ENCODE results near the gene CCDC14.
A peak's percentile ranks its signal among the peaks of the same experiment; 100 is the strongest.
"Not testable (repeated sequence)": the region's sequence is repeated elsewhere in the genome, so short reads cannot be mapped to it uniquely, and the experiment has no call there.

Gene CCDC14

GRCh38 chr3:123893012-123893411 lies 68.0 kb downstream of the CCDC14 start:
- DNase-seq (ENCODE audit: low spot score), result no peak

DNA sequence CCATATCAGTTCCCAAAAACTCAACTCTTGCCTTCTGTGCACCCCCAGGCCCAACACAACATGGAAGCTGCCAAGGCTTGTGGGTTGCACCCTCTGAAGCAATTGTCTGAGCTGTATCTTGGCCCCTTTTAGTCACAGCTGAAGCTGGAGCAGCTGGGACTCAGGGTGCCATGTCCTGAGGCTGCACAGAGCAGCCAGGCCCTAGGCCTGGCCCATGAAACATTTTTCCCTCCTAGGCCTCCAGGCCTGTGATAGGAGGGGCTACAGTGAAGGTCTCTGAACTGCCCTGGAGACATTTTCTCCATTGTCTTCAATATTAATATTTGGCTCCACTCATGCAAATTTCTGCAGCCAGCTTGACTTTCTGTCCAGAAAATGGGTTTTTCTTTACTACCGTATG lies 68.8 kb downstream of the CCDC14 start:
- DNase-seq (ENCODE audit: low spot score), result no peak

DNA sequence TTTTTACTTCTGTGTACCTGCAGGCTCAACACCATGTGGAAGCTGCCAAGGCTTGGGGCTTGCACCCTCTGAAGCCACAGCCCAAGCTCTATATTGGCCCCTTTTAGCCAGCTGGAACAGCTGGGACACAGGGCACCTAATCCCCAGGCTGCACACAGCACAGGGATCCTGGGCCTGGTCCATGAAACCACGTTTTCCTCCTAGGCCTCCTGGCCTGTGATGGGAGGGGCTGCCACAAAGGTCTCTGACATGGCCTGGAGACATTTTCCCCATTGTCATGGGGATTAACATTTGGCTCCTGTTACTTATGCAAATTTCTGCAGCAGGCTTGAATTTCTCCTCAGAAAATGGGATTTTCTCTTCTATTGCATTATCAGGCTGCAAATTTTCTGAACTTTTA lies 70.0 kb downstream of the CCDC14 start:
- DNase-seq (ENCODE audit: low spot score), result not testable (repeated sequence)

DNA sequence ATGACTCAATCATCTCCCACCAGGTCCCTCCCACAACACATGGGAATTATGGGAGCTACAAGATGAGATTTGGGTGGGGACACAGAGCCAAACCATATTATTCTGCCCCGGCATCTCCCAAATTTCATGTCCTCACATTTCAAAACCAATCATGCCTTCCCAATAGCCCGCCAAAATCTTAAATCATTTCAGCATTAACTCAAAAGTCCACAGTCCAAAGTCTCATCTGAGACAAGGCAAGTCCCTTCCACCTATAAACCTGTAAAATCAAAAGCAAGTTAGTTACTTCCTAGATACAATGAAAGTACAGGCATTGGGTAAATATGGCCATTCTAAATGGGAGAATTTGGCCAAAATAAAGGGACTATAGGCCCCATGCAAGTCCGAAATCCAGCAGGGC lies 70.9 kb downstream of the CCDC14 start:
- DNase-seq (ENCODE audit: low spot score), result not testable (repeated sequence)

- DNase-seq (ENCODE audit: low spot score), result no peak
Observed at GRCh38 chr3:123884993-123885392, 76.0 kb downstream of the CCDC14 start.

DNA sequence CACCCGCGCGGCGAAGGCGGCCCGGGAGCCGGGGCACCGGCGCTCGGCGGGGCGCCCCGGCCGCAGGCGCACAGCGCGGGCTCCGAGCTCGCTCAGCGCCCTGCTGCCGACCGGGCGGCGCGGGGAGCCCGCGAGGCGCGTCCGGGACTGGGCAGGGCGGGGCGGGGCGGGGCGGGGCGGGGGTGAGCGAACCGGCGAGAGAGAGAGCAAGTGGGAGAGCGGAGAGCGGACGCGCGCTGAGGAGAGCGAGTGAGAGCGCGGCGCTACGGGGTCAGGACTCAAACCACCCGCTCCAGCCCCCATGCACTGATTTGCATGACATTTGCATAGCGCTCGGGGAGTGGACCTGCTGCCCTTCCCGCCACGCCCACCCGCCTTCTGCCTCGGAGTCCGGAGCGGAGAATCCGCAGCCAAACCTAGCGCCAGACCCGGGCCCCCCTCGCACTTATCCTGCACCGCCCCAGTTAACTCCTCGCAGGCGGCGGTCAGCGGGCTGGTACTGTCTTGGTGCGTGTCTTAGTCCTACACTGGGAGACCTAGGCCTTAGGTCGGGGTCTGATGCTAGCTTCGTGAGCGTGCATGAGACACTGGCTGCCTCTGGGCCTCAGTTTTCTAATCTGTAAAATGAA lies 76.7 kb downstream of the CCDC14 start, which contains the start of gene MYLK:
Gene MYLK, minus strand, starts transcription at position 130 of the 629 bp plus-strand sequence. CDS start 90,491 bp downstream, outside the sequence.
- peak; percentile 66 for DNase-seq (ENCODE audit: low spot score)

DNA sequence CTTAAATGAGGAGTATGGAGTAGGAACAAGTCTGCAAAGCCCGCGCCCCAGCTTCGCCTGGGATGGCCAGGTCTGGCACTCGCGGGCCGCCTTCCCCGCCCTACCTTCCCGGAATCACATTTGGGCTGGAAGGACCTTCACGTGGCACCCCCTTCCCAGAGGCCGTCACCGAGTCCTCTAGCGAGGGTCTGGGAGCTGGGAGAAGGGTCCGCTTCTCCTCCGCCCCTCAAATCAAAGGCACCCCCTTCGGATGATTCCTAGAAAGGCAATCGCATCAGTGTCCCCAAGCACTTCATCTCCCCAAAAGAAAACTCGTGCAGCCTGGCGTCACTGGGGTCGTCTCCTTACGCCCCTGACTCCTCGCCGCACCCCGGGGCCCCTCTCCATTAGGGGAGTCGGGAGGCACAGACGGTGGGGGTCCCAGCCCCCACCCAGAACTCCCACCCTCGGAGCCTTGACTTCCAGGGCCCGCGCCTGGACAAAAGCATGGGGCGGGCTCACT lies 77.3 kb downstream of the CCDC14 start:
- no peak for DNase-seq (ENCODE audit: low spot score)

DNA sequence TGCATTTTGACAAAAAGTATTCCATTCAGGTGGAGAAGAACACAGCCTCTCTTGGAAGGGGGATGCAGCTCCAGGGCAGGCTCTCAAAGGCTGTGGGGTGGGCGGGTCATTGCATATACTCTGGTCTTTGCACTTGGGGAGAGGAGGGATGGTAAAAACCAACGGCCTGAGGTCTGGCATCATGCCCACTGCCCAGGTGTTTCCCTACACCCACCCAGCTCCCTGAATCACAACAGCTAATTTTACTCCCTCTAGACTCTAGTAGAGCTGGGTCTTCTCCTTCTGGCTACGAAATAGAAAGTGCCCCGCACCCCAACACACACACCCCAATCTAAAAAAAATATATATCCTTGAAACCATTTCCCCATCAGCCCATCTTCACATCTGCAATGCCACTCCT lies 77.9 kb downstream of the CCDC14 start:
- no peak for DNase-seq (ENCODE audit: low spot score)

- DNase-seq (ENCODE audit: low spot score), result no peak
Observed at GRCh38 chr3:123881771-123882170, 79.3 kb downstream of the CCDC14 start.

- DNase-seq (ENCODE audit: low spot score), result no peak
Observed at GRCh38 chr3:123880998-123881561, 79.9 kb downstream of the CCDC14 start.

GRCh38 chr3:123878807-123879206 lies 82.2 kb downstream of the CCDC14 start:
- DNase-seq (ENCODE audit: low spot score), result no peak

GRCh38 chr3:123877965-123878364 lies 83.1 kb downstream of the CCDC14 start:
- no peak for DNase-seq (ENCODE audit: low spot score)

DNA sequence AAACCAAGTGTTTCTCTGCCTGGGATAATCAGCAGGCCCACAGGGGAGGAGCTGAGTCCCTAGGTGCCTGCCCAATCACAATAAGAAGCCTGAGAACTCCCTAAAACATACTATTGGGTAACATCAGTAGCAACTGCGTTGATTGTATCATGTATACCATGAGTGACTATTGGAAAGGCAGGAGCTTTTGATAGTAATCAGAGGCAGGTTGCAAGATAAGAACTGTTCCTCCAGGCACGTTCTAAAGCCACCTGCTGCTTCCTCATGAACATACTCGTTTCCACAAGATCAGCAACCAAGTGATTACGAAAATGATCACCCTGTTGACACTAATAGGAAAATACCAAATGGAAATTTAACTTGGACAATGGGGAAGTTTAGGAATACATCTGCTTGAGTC lies 83.6 kb downstream of the CCDC14 start:
- DNase-seq (ENCODE audit: low spot score), result no peak

- DNase-seq (ENCODE audit: low spot score), result no peak
Observed at GRCh38 chr3:123876858-123877257, 84.2 kb downstream of the CCDC14 start.

GRCh38 chr3:123872621-123873020 lies 88.4 kb downstream of the CCDC14 start:
- DNase-seq (ENCODE audit: low spot score), result no peak

DNA sequence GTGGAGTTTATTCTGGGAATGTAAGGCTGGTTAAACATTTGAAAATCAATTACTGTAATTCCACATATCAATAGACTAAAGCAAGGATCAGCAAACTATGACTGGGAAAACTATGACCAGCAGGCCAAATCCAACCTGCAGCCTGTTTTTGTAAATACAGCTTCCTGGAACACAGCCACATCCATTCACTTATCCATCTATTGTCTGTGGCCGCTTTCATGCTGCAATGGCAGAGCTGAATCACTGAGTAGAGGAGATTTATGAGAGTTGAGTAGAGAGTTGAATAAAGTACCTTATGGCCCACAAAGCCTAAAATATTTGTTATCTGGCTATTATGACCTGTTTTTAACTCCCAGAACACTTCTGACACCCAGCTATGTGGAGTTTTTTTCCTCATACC lies 89.1 kb downstream of the CCDC14 start:
- no peak for DNase-seq (ENCODE audit: low spot score)

DNA sequence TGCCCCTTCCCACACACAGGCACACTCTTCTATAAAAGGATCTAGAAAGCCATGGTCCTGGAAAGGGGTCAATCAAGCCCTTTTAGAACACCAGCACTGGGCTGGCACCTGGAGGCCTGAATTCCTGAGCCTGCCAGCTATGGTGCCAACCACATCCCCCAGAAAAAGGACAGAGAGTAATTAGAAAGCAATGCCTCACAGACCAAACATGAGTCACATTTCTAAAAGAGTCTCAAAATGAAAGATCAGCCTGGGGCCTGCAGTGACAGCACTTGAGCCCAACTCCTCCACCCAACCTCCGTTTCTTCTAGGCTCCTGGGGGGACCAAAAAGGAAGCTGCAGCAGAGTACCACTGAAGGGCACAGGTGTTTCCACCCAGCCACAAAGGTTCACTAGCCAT lies 91.0 kb downstream of the CCDC14 start:
- no peak for DNase-seq (ENCODE audit: low spot score)

GRCh38 chr3:123869165-123869564 lies 91.9 kb downstream of the CCDC14 start:
- DNase-seq (ENCODE audit: low spot score), result no peak

DNA sequence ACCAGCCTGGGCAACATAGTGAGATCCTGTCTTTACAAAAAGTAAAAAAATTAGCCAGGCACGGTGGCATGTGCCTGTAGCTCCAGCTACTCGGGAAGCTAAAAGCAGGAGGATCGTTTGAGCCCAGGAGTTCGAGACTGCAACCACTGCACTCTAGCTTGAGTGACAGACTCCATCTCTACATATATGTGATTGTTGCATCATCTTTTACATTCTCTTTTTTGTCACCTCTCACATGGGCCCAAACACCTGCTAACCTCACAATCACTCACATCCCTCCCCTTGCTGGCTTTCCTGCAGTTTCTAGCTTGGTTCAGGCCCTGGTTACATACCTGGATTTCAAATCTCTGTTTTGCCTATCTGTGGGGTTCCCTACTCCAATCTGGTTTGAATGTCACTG lies 96.3 kb downstream of the CCDC14 start:
- no peak for DNase-seq (ENCODE audit: low spot score)
